ENCODE measurements around the gene FICD.

- TF ChIP-seq POLR2A (IDR thresholded peaks at IDR 0.05) (no peak), CTCF (IDR thresholded peaks at IDR 0.05) (no peak)
These were observed 557 bp upstream of the FICD start for GRCh38 chr12:108514468-108514972.
